Left colon (tissue), 2 donors: Measurements from ENCODE around the gene GSTO2. TPM values are rescaled to one million over a fixed set of nuclear protein-coding genes. Genes with fewer than 3 reads are reported as not detected.

ENCODE experiments used
- ATAC-seq: fragments of 200-7000 bp; cut with Tn5 transposase; one replicate; pipeline ENCODE4 v1.9.1; 2020; ENCODE audit warnings: mild to moderate bottlenecking, moderate library complexity
- DNase-seq, 2 donors: peaks; one replicate each; pipeline ENCODE4 v3.0.0-alpha.2; 2020
- intact Hi-C, 2 donors: fragments of 100-400 bp; cut with DNase I in 1 of 2; cut with micrococcal nuclease in 1 of 2; formaldehyde crosslinking; loops; one replicate each; pipeline versions ENCODE4 v1.11.2 to v1.14.0; 2022; cut with DNase I, micrococcal nuclease
- total RNA-seq, 2 donors: library from RNA; stranded (reverse); fragmentation: NEBNext Ultra II Directional; extraction: Animal tissue kit (Norgen Biotek cat#: 25700); gene quantifications; one replicate each; pipeline ENCODE4 v1.2.1, GENCODE V29; 2021
- donor health status: DM: no; HTN: no; CAD: no.
- donor health status: DM: yes; HTN: yes; CAD: no.

Gene GSTO2
- total RNA-seq, 2 donors from 2014 or later: 13.7 to 27.9 TPM

DNA sequence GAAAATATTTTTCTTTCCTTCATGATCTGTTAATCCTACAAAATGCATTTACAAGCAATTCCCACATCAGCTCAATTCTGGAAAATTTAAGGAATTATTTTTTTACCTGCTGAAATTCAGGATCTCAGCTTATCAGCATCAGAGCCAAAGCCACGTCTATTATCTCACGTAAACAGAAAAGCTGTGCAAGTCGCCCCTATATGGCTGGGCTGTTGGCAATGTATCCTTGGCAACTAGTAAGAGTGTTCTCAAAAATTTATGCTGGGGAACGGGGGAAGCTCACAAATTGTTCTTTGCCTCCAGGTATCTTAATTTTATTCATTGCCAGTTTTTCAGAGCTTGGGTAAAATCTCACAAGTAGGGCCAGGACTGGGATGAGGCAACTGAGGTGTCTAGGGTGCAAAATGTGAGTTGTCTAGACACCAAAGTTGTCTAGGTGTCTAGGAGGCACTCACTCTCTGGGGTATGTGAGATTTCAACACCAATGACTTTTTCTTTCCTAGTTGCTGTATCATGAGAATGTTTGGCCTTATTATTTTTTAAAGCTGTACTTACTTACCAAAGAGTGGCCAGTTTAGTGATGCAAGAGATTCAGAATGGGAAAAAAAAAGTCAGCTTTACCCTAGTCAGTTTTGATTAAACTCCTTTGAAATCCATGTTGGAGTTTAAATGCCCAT, 5.1 kb downstream of the GSTO2 start:
- ATAC-seq (no peak), DNase-seq (no peak)
- intact Hi-C loops: no loop called here

DNA sequence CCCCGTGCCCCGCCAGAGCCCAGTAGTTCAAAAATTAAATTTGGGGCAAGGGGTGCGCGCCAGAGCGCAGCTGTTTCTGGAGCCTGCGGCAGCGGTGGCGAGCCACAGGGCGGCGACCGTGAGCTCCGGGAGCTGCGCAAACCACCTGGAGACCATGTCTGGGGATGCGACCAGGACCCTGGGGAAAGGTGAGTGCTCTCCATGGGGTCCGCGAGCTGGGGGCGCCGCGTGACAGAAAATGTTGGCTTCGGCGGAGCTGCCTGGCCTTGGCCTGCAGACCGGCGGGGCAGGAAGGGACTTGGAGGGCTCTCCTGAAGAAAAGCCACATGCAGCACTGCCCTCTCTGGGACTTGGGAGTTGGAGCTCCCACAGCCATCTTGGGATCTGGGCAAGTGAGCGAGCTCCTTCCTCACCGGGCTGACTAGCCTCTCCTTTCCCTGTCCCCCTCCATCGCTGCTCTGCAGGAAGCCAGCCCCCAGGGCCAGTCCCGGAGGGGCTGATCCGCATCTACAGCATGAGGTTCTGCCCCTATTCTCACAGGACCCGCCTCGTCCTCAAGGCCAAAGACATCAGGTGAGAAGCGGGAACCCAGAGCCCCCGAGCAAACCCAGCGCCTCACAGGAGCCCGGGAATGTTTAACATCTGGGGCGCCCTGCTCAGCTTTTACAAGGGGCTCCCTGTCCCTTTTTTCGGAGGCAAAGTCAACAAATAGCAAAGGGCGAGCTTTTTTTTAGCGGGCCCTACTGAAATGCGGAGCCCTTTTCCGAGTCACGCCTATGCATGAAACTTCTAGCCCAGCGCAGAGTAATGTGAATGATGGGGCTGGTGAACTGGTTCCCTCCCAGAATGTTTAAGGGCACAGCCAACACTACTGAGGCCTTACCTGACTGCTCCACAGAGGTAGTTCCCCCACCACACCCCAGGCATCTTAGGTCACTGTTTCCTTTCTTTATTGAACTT, 6.1 kb downstream of the GSTO2 start:
- ATAC-seq (peak; percentile 88), DNase-seq (peak; percentile 42 to 71)
- intact Hi-C loops: no loop called here

DNA sequence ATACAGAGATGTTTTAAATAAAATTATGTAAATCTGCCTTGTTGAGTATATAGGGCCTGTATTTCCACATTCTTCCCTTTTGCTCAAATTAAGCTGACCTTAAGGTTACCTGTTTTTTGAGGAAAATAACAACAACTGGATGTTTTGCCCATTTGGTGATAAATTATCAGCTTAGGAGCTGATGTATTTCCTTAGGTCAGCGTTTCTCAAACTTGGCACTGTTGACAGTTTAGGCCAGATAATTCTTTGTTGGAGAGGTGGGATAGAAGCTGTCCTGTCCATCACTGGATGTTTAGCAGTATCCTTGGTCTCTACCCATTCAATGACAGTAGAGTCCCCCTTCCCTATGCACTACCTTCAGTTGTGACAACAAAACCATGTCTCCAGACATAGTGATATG, 7.2 kb downstream of the GSTO2 start:
- no peak for ATAC-seq
- intact Hi-C loops: no loop called here
- no peak for DNase-seq

DNA sequence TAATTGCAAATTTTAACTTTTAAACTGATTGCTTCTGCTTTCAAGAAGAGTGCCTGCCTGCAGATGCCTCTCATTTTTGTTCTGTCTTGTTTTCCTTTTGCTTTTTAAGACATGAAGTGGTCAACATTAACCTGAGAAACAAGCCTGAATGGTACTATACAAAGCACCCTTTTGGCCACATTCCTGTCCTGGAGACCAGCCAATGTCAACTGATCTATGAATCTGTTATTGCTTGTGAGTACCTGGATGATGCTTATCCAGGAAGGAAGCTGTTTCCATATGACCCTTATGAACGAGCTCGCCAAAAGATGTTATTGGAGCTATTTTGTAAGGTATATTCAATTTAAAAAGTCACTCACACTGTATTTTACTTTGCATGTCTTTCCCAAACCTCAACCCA, 8.8 kb downstream of the GSTO2 start:
- DNase-seq: peak; percentile 52 to 58
- peak; percentile 53 for ATAC-seq
- intact Hi-C loops: no loop called here

DNA sequence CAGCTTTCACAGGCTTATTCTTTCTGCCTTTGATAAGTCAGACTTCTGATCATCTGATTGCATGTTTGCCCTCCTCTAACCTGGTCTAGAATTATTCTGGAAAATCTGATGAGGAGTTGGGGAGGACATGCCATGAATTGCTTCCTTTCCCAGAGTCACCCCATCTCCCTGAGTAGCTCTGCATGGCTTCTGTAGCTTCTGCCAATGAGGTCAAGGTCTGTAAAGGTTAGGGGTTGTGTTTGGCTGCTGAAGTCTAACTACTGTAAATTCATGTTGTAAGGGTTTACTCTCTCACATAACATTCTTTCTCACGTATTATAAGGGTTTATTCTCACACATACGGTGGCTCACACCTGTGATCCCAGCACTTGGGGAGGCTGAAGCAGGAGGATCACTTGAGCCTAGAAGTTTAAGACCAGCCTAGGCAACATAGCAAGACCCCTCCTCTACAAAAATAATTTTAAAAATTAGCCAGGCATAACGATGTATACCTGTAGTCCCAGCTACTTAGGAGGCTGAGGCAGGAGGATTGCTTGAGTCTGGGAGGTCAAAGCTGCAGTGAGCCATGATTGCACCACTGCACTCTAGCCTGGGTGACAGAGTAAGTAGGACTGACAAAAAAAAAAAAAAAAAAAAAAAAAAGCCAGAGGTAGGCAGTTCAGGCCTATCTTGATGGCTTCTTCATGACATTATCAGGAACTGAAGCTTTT, 10.7 kb downstream of the GSTO2 start:
- DNase-seq: no peak
- no peak for ATAC-seq
- intact Hi-C loops: no loop called here

DNA sequence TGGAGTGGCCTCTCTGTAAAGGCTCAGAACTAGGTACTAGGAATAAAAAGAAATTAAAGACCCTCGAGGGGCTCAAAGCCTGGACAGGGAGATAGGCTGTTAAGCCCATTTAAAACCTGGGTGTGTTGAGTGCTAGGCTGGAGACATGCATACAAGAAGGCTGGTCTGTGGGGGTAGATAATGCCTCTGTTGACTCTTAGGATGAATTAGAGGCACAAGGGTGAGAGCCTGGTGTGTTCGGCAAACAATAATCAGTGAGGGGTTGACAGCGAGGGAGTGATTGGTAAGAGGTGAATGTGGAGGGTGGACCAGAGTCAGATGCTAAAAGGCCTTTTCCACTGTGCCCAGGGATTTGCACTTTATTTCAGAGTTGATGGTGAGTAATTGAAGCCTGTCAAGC, 12.7 kb downstream of the GSTO2 start:
- no peak for ATAC-seq
- no peak for DNase-seq
- intact Hi-C loops: no loop called here

DNA sequence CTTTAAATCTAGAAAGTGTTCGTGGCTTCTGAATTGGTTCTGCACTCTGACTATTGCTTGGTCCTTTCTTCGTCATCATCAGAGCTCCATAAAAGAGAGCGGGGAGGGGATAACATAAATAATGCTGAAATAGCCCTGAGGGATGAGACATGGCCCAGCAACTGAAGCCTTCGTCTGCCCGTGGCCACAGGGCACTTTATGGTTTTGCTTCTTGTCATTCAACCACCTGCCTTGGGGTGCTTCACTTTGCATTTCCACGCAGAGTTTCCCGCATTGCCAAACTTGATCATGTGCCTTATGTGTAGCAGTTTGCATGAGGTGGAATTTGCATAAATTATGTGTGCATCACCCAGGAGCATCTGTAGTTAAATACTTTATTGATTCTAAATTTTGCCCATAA, 15.9 kb downstream of the GSTO2 start:
- DNase-seq: no peak
- intact Hi-C loops: no loop called here
- no peak for ATAC-seq

DNA sequence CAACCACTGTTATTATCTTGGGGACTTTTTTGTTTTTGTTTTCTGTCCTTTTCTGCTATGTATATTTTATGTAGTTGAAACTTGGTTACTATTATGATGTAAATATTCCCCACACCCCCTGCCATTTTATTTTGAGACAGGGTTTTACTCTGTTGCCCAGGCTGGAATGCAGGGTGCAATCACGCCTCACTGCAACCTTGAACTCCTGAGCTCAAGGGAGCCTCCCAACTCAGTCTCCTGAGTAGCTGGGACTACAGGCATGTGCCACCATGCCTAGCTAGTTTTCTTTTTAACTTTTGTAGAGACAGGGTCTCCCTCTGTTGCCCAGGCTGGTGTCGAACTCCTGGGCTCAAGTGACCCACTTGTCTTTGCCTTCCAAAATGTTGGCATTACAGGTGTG, 18.0 kb downstream of the GSTO2 start:
- intact Hi-C loops: no loop called here

DNA sequence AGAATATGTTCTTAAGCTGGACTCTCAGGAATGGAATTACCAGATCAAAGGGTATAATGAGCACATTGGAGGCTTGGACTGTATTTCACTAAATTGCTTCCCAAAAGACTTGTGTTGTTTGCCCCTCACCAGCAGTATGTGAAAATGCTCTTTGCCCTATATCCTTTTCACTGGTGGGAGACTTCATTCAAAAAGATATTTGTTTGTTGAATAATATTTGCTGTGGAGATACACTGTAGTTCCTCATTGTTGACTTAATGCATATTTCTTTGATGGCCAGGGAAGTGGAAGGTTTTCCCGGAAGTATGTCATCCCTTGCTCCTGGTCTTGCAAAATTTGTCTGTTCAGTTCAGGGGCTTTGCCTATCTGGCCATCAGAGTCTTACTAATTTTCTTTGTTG, 19.4 kb downstream of the GSTO2 start:
- intact Hi-C loops: no loop called here
- DNase-seq (no peak), ATAC-seq (no peak)

More for the DNA sequence above, 18.0 kb downstream of the GSTO2 start:
- DNase-seq (no peak), ATAC-seq (no peak)

DNA sequence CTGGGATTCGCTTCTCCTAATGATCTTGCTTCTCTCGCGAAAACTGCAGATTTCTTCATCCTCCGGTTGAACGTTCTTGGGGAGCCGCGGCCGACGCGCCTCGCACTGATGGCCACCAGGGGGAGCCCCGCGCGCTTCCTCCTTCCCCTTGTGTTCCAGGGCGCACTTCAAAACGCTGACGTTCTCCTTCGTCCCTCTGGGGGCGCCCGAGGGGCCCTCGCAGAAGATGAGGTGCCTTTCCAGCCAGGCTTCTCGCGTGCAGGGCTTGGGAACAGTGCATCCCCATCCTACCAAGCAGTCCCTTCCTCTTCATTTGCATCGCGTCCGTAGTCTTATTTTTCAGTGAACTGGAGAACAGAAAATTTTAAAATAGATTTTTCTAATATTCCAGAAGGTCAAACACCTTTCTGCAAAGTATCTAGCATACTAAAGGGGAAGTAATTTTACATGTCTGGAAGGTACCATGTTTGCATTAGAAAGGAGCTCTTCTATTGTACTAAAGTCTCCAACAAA, 22.5 kb downstream of the GSTO2 start:
- DNase-seq (peak; percentile 79 to 91), ATAC-seq (peak; percentile 98)
- intact Hi-C loops: loop anchor here in 1 of 2 donors (5.0 kb wide), 1 partner anchor 61 kb away; the partner anchor contains the start of gene CFAP58

DNA sequence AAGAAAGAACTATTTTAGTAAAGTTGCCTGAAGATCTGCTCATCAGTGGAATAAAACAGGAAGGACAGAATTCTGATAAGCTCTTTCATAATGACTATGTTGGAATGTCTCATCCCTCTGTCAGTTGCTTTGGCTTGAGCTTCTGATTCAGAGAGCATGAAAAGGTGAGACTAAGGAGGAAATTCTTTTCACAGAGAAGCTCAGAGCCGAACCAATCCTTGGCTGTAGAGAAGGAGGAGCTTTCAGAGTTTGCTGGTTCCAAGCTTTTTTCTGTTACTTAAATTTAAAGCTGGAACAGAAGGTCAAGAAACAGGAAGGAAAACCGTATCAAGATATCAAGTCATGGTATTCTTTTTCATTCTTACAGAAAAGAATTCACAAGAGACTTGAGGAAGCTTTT, 24.0 kb downstream of the GSTO2 start:
- DNase-seq (no peak), ATAC-seq (no peak)
- intact Hi-C loops: loop anchor here in 1 of 2 donors (5.0 kb wide), 1 partner anchor 59 kb away; the partner anchor contains the start of gene CFAP58

DNA sequence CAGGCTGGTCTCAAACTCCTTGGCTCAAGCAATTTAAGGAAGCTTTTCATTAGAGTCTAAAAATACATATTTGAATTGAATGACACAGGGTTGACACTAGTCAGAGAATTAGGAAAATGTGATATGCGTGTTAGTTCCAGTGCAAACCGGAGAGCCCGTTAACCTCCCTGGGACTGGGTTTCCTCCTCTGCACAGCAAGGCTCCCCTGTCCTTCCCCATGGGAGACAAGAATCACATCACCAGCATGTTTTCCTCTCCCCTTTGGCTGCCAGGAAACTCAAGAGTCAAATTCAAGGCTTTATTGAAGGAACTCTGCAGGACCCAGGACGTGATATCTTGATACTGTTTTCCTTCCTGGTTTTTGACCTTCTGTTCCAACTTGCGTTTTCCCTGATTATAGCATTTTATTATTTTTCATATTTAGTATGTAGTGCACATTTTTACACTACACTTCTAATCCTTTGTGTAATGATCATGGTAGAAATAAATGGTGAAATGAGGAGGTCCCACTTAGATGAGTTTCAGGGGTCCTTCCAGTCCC, 24.9 kb downstream of the GSTO2 start:
- intact Hi-C loops: loop anchor here in 1 of 2 donors (5.0 kb wide), 1 partner anchor 58 kb away; the partner anchor contains the start of gene CFAP58
- DNase-seq: no peak
- ATAC-seq: no peak

DNA sequence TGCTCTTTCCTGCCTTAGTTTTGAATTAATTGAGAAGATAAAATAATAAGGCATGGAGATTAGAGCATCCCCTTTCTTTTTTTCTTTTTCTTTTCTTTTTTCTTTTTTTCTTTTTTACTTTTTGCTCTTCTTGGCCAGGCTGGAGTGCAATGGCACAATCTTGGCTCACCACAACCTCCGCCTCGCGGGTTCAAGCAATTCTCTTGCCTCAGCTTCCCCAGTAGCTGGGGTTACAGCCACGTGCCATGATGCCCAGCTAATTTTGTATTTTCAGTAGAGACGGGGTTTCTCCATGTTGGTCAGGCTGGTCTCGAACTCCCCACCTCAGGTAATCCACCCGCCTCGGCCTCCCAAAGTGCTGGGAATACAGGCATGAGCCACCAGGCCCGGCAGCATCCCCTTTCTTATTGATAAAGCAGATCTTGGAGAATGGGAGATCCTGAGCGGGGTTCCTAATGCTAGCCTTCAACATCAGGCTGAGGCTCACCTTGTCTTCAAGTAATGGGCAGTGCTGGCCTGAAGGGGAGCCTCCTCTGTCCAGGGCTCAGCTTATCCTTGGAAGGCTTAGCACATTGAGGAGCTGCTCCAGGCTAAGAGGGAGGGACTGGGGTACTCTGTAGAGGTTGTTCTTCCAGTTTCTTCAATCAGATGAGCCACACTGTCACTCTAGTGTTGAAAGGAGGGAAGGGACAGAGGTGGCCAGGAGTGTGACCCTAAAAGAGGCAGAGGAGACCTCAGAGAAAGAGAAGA, 27.9 kb downstream of the GSTO2 start:
- ATAC-seq (no peak), DNase-seq (no peak)
- intact Hi-C loops: no loop called here

DNA sequence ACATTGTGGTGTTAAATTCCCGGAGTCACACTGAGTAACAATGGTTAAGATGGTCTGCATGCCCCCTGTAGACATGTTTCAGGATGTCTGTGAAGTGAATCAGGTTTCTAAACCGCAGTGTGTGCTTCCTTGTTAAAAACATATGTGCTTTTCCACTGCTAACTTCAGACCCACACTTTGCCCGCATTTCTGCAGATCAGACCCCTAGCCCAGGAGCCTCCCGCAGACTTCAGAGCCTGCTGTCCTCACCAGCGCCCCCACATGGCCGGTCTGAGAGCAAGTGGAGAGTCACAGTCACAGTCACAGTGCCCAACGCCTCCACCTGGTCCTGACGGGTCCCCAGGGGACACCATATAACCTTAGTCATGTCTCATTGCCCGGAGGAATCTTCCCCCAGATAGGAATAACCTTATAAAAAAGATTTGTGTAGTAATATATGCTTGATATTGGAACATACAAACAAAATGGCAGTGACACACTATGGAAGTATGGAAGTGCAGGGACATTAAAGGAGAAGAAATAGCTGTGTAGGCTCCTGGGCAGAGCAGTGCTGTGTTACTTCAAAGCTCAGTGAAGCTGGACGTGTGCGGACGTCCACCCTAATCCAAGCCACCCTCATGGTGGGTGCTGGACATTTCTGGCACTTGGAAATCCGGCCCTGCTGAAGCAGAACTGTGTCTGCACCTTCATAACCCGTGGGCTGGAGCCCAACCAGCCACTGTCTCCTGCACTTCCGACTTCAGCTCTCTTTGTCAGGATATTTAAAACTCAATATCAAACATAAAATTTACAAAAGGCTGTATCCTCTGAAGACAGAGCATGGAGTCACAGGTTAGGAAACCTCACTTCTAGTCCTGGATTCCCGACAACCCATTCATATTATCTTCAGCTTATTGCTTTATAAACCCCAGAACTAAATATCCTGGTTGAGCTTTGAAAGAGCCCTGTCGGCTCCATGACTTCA, 29.0 kb downstream of the GSTO2 start:
- DNase-seq (no peak), ATAC-seq (no peak)
- intact Hi-C loops: no loop called here

DNA sequence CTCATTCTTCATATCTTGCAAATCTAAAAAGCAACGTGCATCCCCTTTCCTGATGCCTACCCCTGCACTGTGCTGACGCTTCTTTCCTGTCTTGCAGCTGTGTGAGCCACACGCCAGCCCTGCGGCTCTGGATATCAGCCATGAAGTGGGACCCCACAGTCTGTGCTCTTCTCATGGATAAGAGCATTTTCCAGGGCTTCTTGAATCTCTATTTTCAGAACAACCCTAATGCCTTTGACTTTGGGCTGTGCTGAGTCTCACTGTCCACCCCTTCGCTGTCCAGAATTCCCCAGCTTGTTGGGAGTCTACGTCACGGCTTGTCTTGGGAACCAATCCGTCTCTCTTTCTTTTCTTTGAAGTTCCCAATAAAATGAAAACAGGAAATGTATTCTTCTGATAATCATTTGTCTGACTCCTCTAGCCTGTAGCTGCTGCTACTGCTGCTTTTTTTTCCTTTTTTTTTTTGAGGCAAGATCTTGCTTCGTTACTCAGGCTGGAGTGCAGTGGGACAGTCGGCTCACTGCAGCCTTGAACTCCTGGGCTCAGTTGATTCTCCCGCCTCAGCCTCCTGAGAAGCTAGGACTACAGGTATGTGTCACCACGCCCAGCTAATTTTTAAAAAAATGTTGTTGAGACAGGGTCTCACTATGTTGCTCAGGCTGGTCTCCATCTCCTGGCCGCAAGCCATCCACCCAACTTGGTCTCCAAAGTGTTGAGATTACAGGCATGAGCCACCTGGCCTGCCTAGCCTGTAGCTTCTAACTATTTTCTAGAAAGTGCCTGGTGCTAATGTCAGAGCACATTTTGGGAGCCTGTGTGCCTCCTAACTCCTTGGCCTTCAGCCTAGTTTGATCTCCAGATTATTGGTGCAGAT, 30.3 kb downstream of the GSTO2 start:
- DNase-seq: no peak
- intact Hi-C loops: no loop called here
- ATAC-seq: no peak
